ENCODE measurements around the gene USP7. TPM values are rescaled to one million over a fixed set of nuclear protein-coding genes. Genes with fewer than 3 reads are reported as not detected.

Gene USP7
- 100 to 1,000 TPM; 155 to 163 TPM for total RNA-seq

- Mint-ChIP-seq H3K27ac (peak within 1 kb of the TSS; percentile 77), H3K4me3 (peak within 1 kb of the TSS; percentile 83), H3K27me3 (no peaks in the 10 kb centered on the region), H3K9me3 (no peaks in the 10 kb centered on the region), H3K36me3 (ENCODE audit: low read depth) (peaks cover 14% of the 10 kb centered on the region), H3K4me1 (ENCODE audit: low read depth) (peaks cover 28% of the 10 kb centered on the region)
- TF ChIP-seq CTCF (IDR thresholded peaks at IDR 0.05): no peak
- ATAC-seq: peak; percentile 92
- intact Hi-C loops (cut with micrococcal nuclease): loop anchor here (5.0 kb wide), 1 partner anchor 128 kb away; the partner anchor contains the start of gene HAPSTR1
- ChIA-PET POLR2A (interaction anchor here (0.7 kb wide), 1 partner anchor 8 kb away, joined by 3 read pairs; no protein-coding TSS in a partner anchor), CTCF (interaction anchor here (1.0 to 1.5 kb wide), 4 partner anchors 28 to 175 kb away, joined by 3 to 7 read pairs (median 4); no protein-coding TSS in a partner anchor)
- peak; percentile 94 for DNase-seq
Measured at GRCh38 chr16:8963821-8964441, at the start of gene USP7. Gene USP7 (minus strand): TSS chr16:8963906. CDS start chr16:8963285, 621 bp downstream.

- peaks cover 5% of the 10 kb centered on the region for H3K4me1 Mint-ChIP-seq (ENCODE audit: low read depth)
- peaks cover 7% of the 10 kb centered on the region for H3K9me3 Mint-ChIP-seq
- ATAC-seq (no peak), DNase-seq (no peak)
- H3K4me3 Mint-ChIP-seq: no peak overlapping the region
- no peak for TF ChIP-seq CTCF (IDR thresholded peaks at IDR 0.05)
- CTCF ChIA-PET: interaction anchor here (0.8 kb wide), 1 partner anchor 10 kb away, joined by 3 read pairs; no protein-coding TSS in a partner anchor
- intact Hi-C loops (cut with micrococcal nuclease): no loop called here
- peaks cover 6% of the 10 kb centered on the region for H3K36me3 Mint-ChIP-seq (ENCODE audit: low read depth)
- peaks cover 19% of the 10 kb centered on the region for H3K27me3 Mint-ChIP-seq
- H3K27ac Mint-ChIP-seq: no peak overlapping the region
- POLR2A ChIA-PET: no interaction called here
Measured at GRCh38 chr16:9013508-9013864, 49.8 kb upstream of the USP7 start.

- no peak overlapping the region for H3K4me3 Mint-ChIP-seq
- ATAC-seq (peak; percentile 21), DNase-seq (peak; percentile 21)
- ChIA-PET POLR2A (no interaction called here), CTCF (interaction anchor here (0.8 kb wide), 1 partner anchor 10 kb away, joined by 3 read pairs; no protein-coding TSS in a partner anchor)
- peaks cover 7% of the 10 kb centered on the region for H3K9me3 Mint-ChIP-seq
- intact Hi-C loops (cut with micrococcal nuclease): no loop called here
- H3K27ac Mint-ChIP-seq: no peak overlapping the region
- H3K4me1 Mint-ChIP-seq (ENCODE audit: low read depth): peaks cover 5% of the 10 kb centered on the region
- H3K36me3 Mint-ChIP-seq (ENCODE audit: low read depth): peaks cover 6% of the 10 kb centered on the region
- peaks cover 19% of the 10 kb centered on the region for H3K27me3 Mint-ChIP-seq
- TF ChIP-seq CTCF (IDR thresholded peaks at IDR 0.05): no peak
Measured at GRCh38 chr16:9012848-9013507, 49.3 kb upstream of the USP7 start.

- no peak for TF ChIP-seq CTCF (IDR thresholded peaks at IDR 0.05)
- Mint-ChIP-seq H3K36me3 (ENCODE audit: low read depth) (peaks cover 6% of the 10 kb centered on the region), H3K9me3 (peaks cover 7% of the 10 kb centered on the region), H3K4me3 (no peak overlapping the region), H3K27me3 (peaks cover 20% of the 10 kb centered on the region), H3K27ac (no peak overlapping the region), H3K4me1 (ENCODE audit: low read depth) (peaks cover 5% of the 10 kb centered on the region)
- DNase-seq: no peak
- ChIA-PET CTCF (no interaction called here), POLR2A (no interaction called here)
- intact Hi-C loops (cut with micrococcal nuclease): no loop called here
- ATAC-seq: no peak
Measured at GRCh38 chr16:9012330-9012729, 48.6 kb upstream of the USP7 start.

All from activated CD8-positive, alpha-beta T cell treated with anti-CD3 and anti-CD28 coated beads for 36 hours (primary cell).